H9 (cell line): Measurements from ENCODE around the gene LNPEP. TPM values are rescaled to one million over a fixed set of nuclear protein-coding genes. Genes with fewer than 3 reads are reported as not detected.

Experiments
- DNase-seq: peaks from one replicate; pipeline ENCODE4 v3.0.0-alpha.2; 2017
- H2AFZ ChIP-seq: one replicate; pipeline ENCODE4 v1.6.1; 2013; ENCODE audit warnings: mild to moderate bottlenecking, low read length, control low read depth, moderate library complexity
- H2AK5ac ChIP-seq: 2 replicates; pipeline ENCODE4 v1.6.1; 2013; ENCODE audit warnings: low read length, control low read depth, mixed read lengths; ENCODE audit not compliant: insufficient read length
- H2BK120ac ChIP-seq: one replicate; pipeline ENCODE4 v1.6.1; 2013; ENCODE audit warnings: low read depth, mild to moderate bottlenecking, low read length, control low read depth, inconsistent platforms; ENCODE audit not compliant: poor library complexity, severe bottlenecking
- H2BK12ac ChIP-seq: 2 replicates; pipeline ENCODE4 v1.6.1; 2013; ENCODE audit warnings: low read length, control low read depth, mixed read lengths, low read depth; ENCODE audit not compliant: insufficient read length
- H2BK15ac ChIP-seq: 2 replicates; pipeline ENCODE4 v1.6.1; 2013; ENCODE audit warnings: low read depth, low read length, control low read depth
- H2BK20ac ChIP-seq: one replicate; pipeline ENCODE4 v1.6.1; 2013; ENCODE audit warnings: low read depth, mild to moderate bottlenecking, low read length, control low read depth, inconsistent platforms; ENCODE audit not compliant: poor library complexity, severe bottlenecking
- H2BK5ac ChIP-seq: 2 replicates; pipeline ENCODE4 v1.6.1; 2013; ENCODE audit warnings: low read length, control low read depth, mixed read lengths; ENCODE audit not compliant: insufficient read length
- H3K14ac ChIP-seq: 2 replicates; pipeline ENCODE4 v1.6.1; 2013; ENCODE audit warnings: low read length, control low read depth; ENCODE audit not compliant: insufficient read depth
- H3K18ac ChIP-seq: 2 replicates; pipeline ENCODE4 v1.6.1; 2013; ENCODE audit warnings: low read depth, mild to moderate bottlenecking, mixed read lengths, low read length, control low read depth; ENCODE audit not compliant: insufficient read length
- H3K23ac ChIP-seq: 2 replicates; pipeline ENCODE4 v1.6.1; 2013; ENCODE audit warnings: low read length, control low read depth, mixed read lengths, low read depth; ENCODE audit not compliant: insufficient read length
- H3K23me2 ChIP-seq: 2 replicates; pipeline ENCODE4 v1.6.1; 2013; ENCODE audit warnings: low read depth, mild to moderate bottlenecking, mixed read lengths, low read length, control low read depth; ENCODE audit not compliant: insufficient read length, poor library complexity, severe bottlenecking
- H3K27ac ChIP-seq: 2 replicates; pipeline ENCODE4 v1.5.1; 2013; ENCODE audit warnings: low read length, control low read depth, mixed read lengths, low read depth; ENCODE audit not compliant: insufficient read length
- H3K27me3 ChIP-seq: 2 replicates; pipeline ENCODE4 v1.6.1; 2013; ENCODE audit warnings: low read length, control low read depth, inconsistent platforms; ENCODE audit not compliant: insufficient read depth
- H3K4ac ChIP-seq: 2 replicates; pipeline ENCODE4 v1.6.1; 2013; ENCODE audit warnings: low read depth, mild to moderate bottlenecking, control low read depth, inconsistent platforms, low read length, moderate library complexity
- H3K4me1 ChIP-seq: 2 replicates; pipeline ENCODE4 v1.6.1; 2013; ENCODE audit warnings: low read length, control low read depth, inconsistent platforms; ENCODE audit not compliant: insufficient read depth
- H3K4me2 ChIP-seq: 2 replicates; pipeline ENCODE4 v1.6.1; 2013; ENCODE audit warnings: low read length, control low read depth, mixed read lengths; ENCODE audit not compliant: insufficient read length, insufficient read depth
- H3K56ac ChIP-seq: 2 replicates; pipeline ENCODE4 v1.6.1; 2013; ENCODE audit warnings: low read depth, mild to moderate bottlenecking, mixed read lengths, low read length, control low read depth; ENCODE audit not compliant: insufficient read length
- H3K79me1 ChIP-seq: 2 replicates; pipeline ENCODE4 v1.6.1; 2013; ENCODE audit warnings: low read depth, mild to moderate bottlenecking, moderate library complexity, low read length, control low read depth, inconsistent platforms; ENCODE audit not compliant: insufficient read depth, poor library complexity, severe bottlenecking
- H3K79me2 ChIP-seq: 2 replicates; pipeline ENCODE4 v1.6.1; 2013; ENCODE audit warnings: low read length, control low read depth, inconsistent platforms; ENCODE audit not compliant: insufficient read depth
- H3K9ac ChIP-seq: 2 replicates; pipeline ENCODE4 v1.6.1; 2013; ENCODE audit warnings: low read length, control low read depth, mixed read lengths; ENCODE audit not compliant: insufficient read length; ENCODE audit errors: extremely low read depth
- H3K9me3 ChIP-seq: one replicate; pipeline ENCODE4 v1.6.1; 2013; ENCODE audit warnings: low read depth, low read length, inconsistent platforms; ENCODE audit not compliant: control insufficient read depth
- H3T11ph ChIP-seq: one replicate; pipeline ENCODE4 v1.6.1; 2013; ENCODE audit warnings: mild to moderate bottlenecking, low read length, control low read depth, inconsistent platforms
- H4K20me1 ChIP-seq: one replicate; pipeline ENCODE4 v1.6.1; 2013; ENCODE audit not compliant: control insufficient read depth, insufficient read length, insufficient read depth
- H4K5ac ChIP-seq: 2 replicates; pipeline ENCODE4 v1.6.1; 2013; ENCODE audit warnings: low read depth, mild to moderate bottlenecking, mixed read lengths, low read length, control low read depth; ENCODE audit not compliant: insufficient read length
- H4K8ac ChIP-seq: replicated peaks from 2 replicates; pipeline ENCODE4 v1.6.1; 2013; ENCODE audit warnings: low read length, control low read depth, mixed read lengths, low read depth; ENCODE audit not compliant: insufficient read length
- H4K91ac ChIP-seq: 2 replicates; pipeline ENCODE4 v1.6.1; 2013; ENCODE audit warnings: low read depth, mild to moderate bottlenecking, moderate library complexity, mixed read lengths, low read length, control low read depth; ENCODE audit not compliant: insufficient read length
- H3K27ac Mint-ChIP-seq, 3 experiments: 2 replicates in 2 of 3; 3 replicates in 1 of 3; pipeline ENCODE4 v1.8.0; 2020 to 2021; ENCODE audit warnings: mixed read lengths in 3 of 3, mild to moderate bottlenecking in 1 of 3, moderate library complexity in 1 of 3
- H3K27me3 Mint-ChIP-seq: 2 replicates; pipeline ENCODE4 v1.8.0; 2021; ENCODE audit warnings: low read depth, mild to moderate bottlenecking, moderate library complexity, mixed read lengths
- H3K36me3 Mint-ChIP-seq, 3 experiments: 2 replicates in 2 of 3; 3 replicates in 1 of 3; pipeline ENCODE4 v1.8.0; 2020 to 2021; ENCODE audit warnings: low read depth in 3 of 3, mixed read lengths in 3 of 3; ENCODE audit not compliant: insufficient read depth in 1 of 3
- H3K4me1 Mint-ChIP-seq, 2 experiments: 2 replicates each; pipeline ENCODE4 v1.8.0; 2020; ENCODE audit warnings: mixed read lengths in 2 of 2
- H3K4me3 Mint-ChIP-seq, 2 experiments: 2 replicates in 1 of 2; 3 replicates in 1 of 2; pipeline ENCODE4 v1.8.0; 2020 to 2021; ENCODE audit warnings: mild to moderate bottlenecking in 2 of 2, mixed read lengths in 2 of 2, moderate library complexity in 1 of 2
- H3K9me3 Mint-ChIP-seq, 2 experiments: 2 replicates in 1 of 2; 3 replicates in 1 of 2; pipeline ENCODE4 v1.8.0; 2020; ENCODE audit warnings: mild to moderate bottlenecking in 2 of 2, mixed read lengths in 2 of 2, moderate library complexity in 1 of 2
- WGBS: extraction: QIAGEN DNeasy Blood & Tissue Kit; methylation state at CpG from one replicate; pipeline ENCODE4 v1.1.7; 2013; ENCODE audit warnings: missing lambda C conversion rate, low lambda C conversion rate, mixed read lengths; ENCODE audit not compliant: insufficient read length; ENCODE audit errors: extremely low coverage; 5-methylcytosine and 5-hydroxymethylcytosine counted together
- total RNA-seq: library from RNA; stranded (reverse); gene quantifications from 2 replicates; pipeline ENCODE4 v1.2.1, GENCODE V29; 2021
- TF ChIP-seq, protein P1 (sequence below): fragments of 200-600 bp; sonication (generic); conservative IDR thresholded peaks from 3 replicates; pipeline ENCODE4 v1.8.0; 2021; ENCODE audit warnings: antibody characterized with exemption, mild to moderate bottlenecking

LNPEP gene
- total RNA-seq, 1 experiment from 2014 or later = 4.1 TPM

DNA sequence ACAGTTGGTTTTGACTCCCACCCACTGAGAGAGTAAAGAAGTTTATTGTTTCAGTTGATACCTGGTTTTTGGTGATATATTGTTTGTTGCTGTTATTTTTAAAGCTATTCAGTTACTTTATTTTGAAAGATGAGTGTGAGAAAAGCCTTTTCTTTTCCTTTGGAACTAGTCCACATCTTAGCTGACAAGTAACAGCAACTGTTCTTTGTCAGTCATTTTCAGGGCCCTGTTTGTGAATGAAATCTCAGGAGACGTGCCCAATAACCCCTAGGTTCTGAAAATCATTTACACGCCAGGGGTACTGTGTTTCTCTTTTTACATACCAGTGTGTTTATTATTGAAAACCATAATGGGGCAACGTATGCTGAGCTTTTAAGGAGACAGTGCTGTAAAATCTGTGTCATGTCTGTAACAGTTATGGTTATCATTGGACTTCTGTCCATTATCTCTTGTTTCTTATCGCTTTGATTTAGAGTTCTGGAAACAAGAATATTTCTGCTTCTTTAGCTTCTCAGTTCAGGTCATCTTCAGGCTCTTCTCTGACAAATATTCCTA lies 131.5 kb downstream of the LNPEP start:
- no peak for DNase-seq
- Histone ChIP-seq H2BK20ac (no peak overlapping the region), H3K14ac (no peak overlapping the region), H2BK5ac (no peak overlapping the region), H3K56ac (no peak overlapping the region), H4K8ac (no peak overlapping the region), H2AFZ (no peak overlapping the region), H3K4me2 (no peak overlapping the region), H2BK120ac (no peak overlapping the region), H3K23ac (no peak overlapping the region), H4K20me1 (no peaks in the 10 kb centered on the region), H3K79me1 (no peaks in the 10 kb centered on the region), H3K27ac (no peak overlapping the region), H3K79me2 (no peaks in the 10 kb centered on the region), H4K91ac (no peak overlapping the region), H3T11ph (no peak overlapping the region), H4K5ac (no peak overlapping the region), H3K4me1 (0 out of 2 replicates have a peak, but pooled peaks cover 4% of the 10 kb centered on the region), H3K9ac (no peak overlapping the region), H3K9me3 (no peaks in the 10 kb centered on the region), H2AK5ac (no peak overlapping the region), H3K18ac (no peak overlapping the region), H3K27me3 (no peaks in the 10 kb centered on the region), H3K23me2 (no peaks in the 10 kb centered on the region), H2BK15ac (no peak overlapping the region), H3K4ac (no peak overlapping the region), H2BK12ac (no peak overlapping the region)
- no CpG with 5 or more reads among the region's 4 CpGs for WGBS
- Mint-ChIP-seq H3K36me3 (no peaks in the 10 kb centered on the region), H3K27me3 (no peaks in the 10 kb centered on the region), H3K27ac (no peak overlapping the region), H3K4me3 (no peak overlapping the region), H3K9me3 (no peaks in the 10 kb centered on the region), H3K4me1 (peaks cover 15 to 19% of the 10 kb centered on the region in 2 experiments)
- TF ChIP-seq, protein P1, sequence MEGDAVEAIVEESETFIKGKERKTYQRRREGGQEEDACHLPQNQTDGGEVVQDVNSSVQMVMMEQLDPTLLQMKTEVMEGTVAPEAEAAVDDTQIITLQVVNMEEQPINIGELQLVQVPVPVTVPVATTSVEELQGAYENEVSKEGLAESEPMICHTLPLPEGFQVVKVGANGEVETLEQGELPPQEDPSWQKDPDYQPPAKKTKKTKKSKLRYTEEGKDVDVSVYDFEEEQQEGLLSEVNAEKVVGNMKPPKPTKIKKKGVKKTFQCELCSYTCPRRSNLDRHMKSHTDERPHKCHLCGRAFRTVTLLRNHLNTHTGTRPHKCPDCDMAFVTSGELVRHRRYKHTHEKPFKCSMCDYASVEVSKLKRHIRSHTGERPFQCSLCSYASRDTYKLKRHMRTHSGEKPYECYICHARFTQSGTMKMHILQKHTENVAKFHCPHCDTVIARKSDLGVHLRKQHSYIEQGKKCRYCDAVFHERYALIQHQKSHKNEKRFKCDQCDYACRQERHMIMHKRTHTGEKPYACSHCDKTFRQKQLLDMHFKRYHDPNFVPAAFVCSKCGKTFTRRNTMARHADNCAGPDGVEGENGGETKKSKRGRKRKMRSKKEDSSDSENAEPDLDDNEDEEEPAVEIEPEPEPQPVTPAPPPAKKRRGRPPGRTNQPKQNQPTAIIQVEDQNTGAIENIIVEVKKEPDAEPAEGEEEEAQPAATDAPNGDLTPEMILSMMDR = no peak
